NCI-H446 (cell line): ENCODE results near the gene RAB33A.

ENCODE experiments used
- DNase-seq, 2 experiments: peaks; one replicate each; lab custom pipeline; 2025; lab: John Stamatoyannopoulos, UW

RAB33A gene

GRCh38 chrX:130171446-130172126 is at the start of gene RAB33A:
Gene RAB33A, plus strand, starts transcription at chrX:130171962. Its CDS starts 101 bp downstream, at chrX:130172063.
- peak in 1 of 2 experiments; percentile 34 for DNase-seq

- no peak for DNase-seq
Measured at GRCh38 chrX:130124577-130124976, 47.2 kb upstream of the RAB33A start.

- DNase-seq: peak in 1 of 2 experiments; percentile 42
Measured at GRCh38 chrX:130125091-130125874, 46.5 kb upstream of the RAB33A start.

GRCh38 chrX:130130990-130131389 is 40.8 kb upstream of the RAB33A start:
- no peak for DNase-seq

GRCh38 chrX:130136496-130136895 is 35.3 kb upstream of the RAB33A start:
- no peak for DNase-seq

GRCh38 chrX:130136961-130137360 is 34.8 kb upstream of the RAB33A start:
- no peak for DNase-seq

GRCh38 chrX:130139474-130140201 is 32.1 kb upstream of the RAB33A start:
- DNase-seq: no peak

GRCh38 chrX:130144509-130144908 is 27.3 kb upstream of the RAB33A start:
- no peak for DNase-seq

- no peak for DNase-seq
Measured at GRCh38 chrX:130145123-130145522, 26.6 kb upstream of the RAB33A start.

GRCh38 chrX:130147631-130148030 is 24.1 kb upstream of the RAB33A start:
- DNase-seq: no peak

GRCh38 chrX:130155564-130155963 is 16.2 kb upstream of the RAB33A start:
- DNase-seq: no peak

- no peak for DNase-seq
Measured at GRCh38 chrX:130158311-130158710, 13.5 kb upstream of the RAB33A start.

- no peak for DNase-seq
Measured at GRCh38 chrX:130159776-130160175, 12.0 kb upstream of the RAB33A start.

- DNase-seq: no peak
Measured at GRCh38 chrX:130162094-130162735, 9.5 kb upstream of the RAB33A start.

GRCh38 chrX:130163398-130163797 is 8.4 kb upstream of the RAB33A start:
- DNase-seq: no peak

- no peak for DNase-seq
Measured at GRCh38 chrX:130165181-130165702, 6.5 kb upstream of the RAB33A start.

- DNase-seq: peak; percentile 88 to 93
Measured at GRCh38 chrX:130165703-130166502, 5.9 kb upstream of the RAB33A start, which contains the start of gene AIFM1. Gene AIFM1, minus strand, starts transcription at chrX:130165841. Its CDS starts 185 bp downstream, at chrX:130165656.

GRCh38 chrX:130166503-130166777 is 5.3 kb upstream of the RAB33A start:
- no peak for DNase-seq

- DNase-seq: no peak
Measured at GRCh38 chrX:130167040-130167439, 4.7 kb upstream of the RAB33A start.

- DNase-seq: peak; percentile 35 to 72
Measured at GRCh38 chrX:130170752-130171445, 863 bp upstream of the RAB33A start.
